Measurements from ENCODE around the gene PCNT. TPM values are rescaled to one million over a fixed set of nuclear protein-coding genes. Genes with fewer than 3 reads are reported as not detected.

PCNT gene
- total RNA-seq, 1 experiment from 2014 or later, result 34.0 TPM

GRCh38 chr21:46377789-46378188 is 53.8 kb downstream of the PCNT start:
- H3K4me3 Mint-ChIP-seq (ENCODE audit: unreplicated experiment), result no peak overlapping the region
- no peaks in the 10 kb centered on the region for H3K4me1 Mint-ChIP-seq (ENCODE audit: insufficient read depth, unreplicated experiment)
- no peak for DNase-seq (ENCODE audit: unreplicated experiment)
- no peaks in the 10 kb centered on the region for H3K9me3 Mint-ChIP-seq (ENCODE audit: unreplicated experiment)
- H3K36me3 Mint-ChIP-seq (ENCODE audit: insufficient read depth, unreplicated experiment), result peaks cover 28% of the 10 kb centered on the region
- BruUV-seq (replicated peaks), result no TSS peak
- POLR2A ChIA-PET, result no interaction called here
- CTCF ChIA-PET, result no interaction called here
- no peaks in the 10 kb centered on the region for H3K27me3 Mint-ChIP-seq (ENCODE audit: insufficient read depth, unreplicated experiment)
- no peak for TF ChIP-seq CTCF (IDR thresholded peaks at IDR 0.05; ENCODE audit: unreplicated experiment)
- no peak overlapping the region for H3K27ac Mint-ChIP-seq (ENCODE audit: low read depth, unreplicated experiment)
- intact Hi-C loops (cut with micrococcal nuclease), result no loop called here

- no peaks in the 10 kb centered on the region for H3K4me1 Mint-ChIP-seq (ENCODE audit: insufficient read depth, unreplicated experiment)
- H3K36me3 Mint-ChIP-seq (ENCODE audit: insufficient read depth, unreplicated experiment), result peaks cover 21% of the 10 kb centered on the region
- no peak for TF ChIP-seq CTCF (IDR thresholded peaks at IDR 0.05; ENCODE audit: unreplicated experiment)
- H3K27me3 Mint-ChIP-seq (ENCODE audit: insufficient read depth, unreplicated experiment), result no peaks in the 10 kb centered on the region
- intact Hi-C loops (cut with micrococcal nuclease), result no loop called here
- H3K4me3 Mint-ChIP-seq (ENCODE audit: unreplicated experiment), result no peak overlapping the region
- no peaks in the 10 kb centered on the region for H3K9me3 Mint-ChIP-seq (ENCODE audit: unreplicated experiment)
- no peak overlapping the region for H3K27ac Mint-ChIP-seq (ENCODE audit: low read depth, unreplicated experiment)
- DNase-seq (ENCODE audit: unreplicated experiment), result no peak
- ChIA-PET POLR2A (no interaction called here), CTCF (no interaction called here)
- no TSS peak for BruUV-seq (replicated peaks)
These were observed 55.1 kb downstream of the PCNT start for GRCh38 chr21:46379105-46379504.

GRCh38 chr21:46379691-46380090 is 55.7 kb downstream of the PCNT start:
- Mint-ChIP-seq H3K27ac (ENCODE audit: low read depth, unreplicated experiment) (no peak overlapping the region), H3K9me3 (ENCODE audit: unreplicated experiment) (no peaks in the 10 kb centered on the region), H3K4me1 (ENCODE audit: insufficient read depth, unreplicated experiment) (no peaks in the 10 kb centered on the region), H3K4me3 (ENCODE audit: unreplicated experiment) (no peak overlapping the region), H3K27me3 (ENCODE audit: insufficient read depth, unreplicated experiment) (no peaks in the 10 kb centered on the region), H3K36me3 (ENCODE audit: insufficient read depth, unreplicated experiment) (peaks cover 15% of the 10 kb centered on the region)
- TF ChIP-seq CTCF (IDR thresholded peaks at IDR 0.05; ENCODE audit: unreplicated experiment), result no peak
- POLR2A ChIA-PET, result no interaction called here
- intact Hi-C loops (cut with micrococcal nuclease), result no loop called here
- CTCF ChIA-PET, result interaction anchor here (0.7 kb wide), 1 partner anchor 26 kb away, joined by 3 read pairs; no protein-coding TSS in a partner anchor
- DNase-seq (ENCODE audit: unreplicated experiment), result no peak
- BruUV-seq (replicated peaks), result no TSS peak

GRCh38 chr21:46381541-46381940 is 57.6 kb downstream of the PCNT start:
- Mint-ChIP-seq H3K4me1 (ENCODE audit: insufficient read depth, unreplicated experiment) (no peaks in the 10 kb centered on the region), H3K27ac (ENCODE audit: low read depth, unreplicated experiment) (no peak overlapping the region), H3K9me3 (ENCODE audit: unreplicated experiment) (no peaks in the 10 kb centered on the region), H3K4me3 (ENCODE audit: unreplicated experiment) (no peak overlapping the region), H3K36me3 (ENCODE audit: insufficient read depth, unreplicated experiment) (peaks cover 11% of the 10 kb centered on the region), H3K27me3 (ENCODE audit: insufficient read depth, unreplicated experiment) (no peaks in the 10 kb centered on the region)
- no peak for DNase-seq (ENCODE audit: unreplicated experiment)
- CTCF ChIA-PET, result no interaction called here
- intact Hi-C loops (cut with micrococcal nuclease), result no loop called here
- POLR2A ChIA-PET, result interaction anchor here (0.6 kb wide), 1 partner anchor 213 kb away, joined by 3 read pairs; no protein-coding TSS in a partner anchor
- BruUV-seq (replicated peaks), result no TSS peak
- TF ChIP-seq CTCF (IDR thresholded peaks at IDR 0.05; ENCODE audit: unreplicated experiment), result no peak

Data from MCF 10A (cell line).